ENCODE results near the gene ZNF837.
A peak's percentile ranks its signal among the peaks of the same experiment; 100 is the strongest.

ZNF837 gene

DNA sequence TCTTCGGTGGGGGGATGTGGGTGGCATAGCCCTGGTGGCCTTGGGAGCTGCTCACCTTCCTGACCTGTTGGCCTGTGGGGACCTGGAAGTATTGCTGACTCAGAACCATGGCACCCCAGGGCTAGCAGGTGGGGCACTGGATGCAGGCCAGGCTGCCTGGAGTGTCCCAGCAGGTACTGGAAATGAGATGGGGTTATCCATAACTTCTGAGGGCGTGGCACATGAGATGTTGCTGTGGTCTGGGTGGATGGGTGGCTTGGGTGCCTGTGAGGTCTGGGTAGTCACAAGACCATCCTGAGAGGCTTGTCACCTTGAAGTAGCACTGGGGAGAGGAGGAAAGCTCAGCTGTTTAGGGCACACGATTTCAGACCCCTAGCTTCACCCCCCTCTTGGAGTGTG is 14.0 kb upstream of the ZNF837 start:
- DNase-seq (ENCODE audit: low read depth): no peak
- TF ChIP-seq MYC (IDR thresholded peaks at IDR 0.05; ENCODE audit: low read depth, low read length) (no peak), CTCF (IDR thresholded peaks at IDR 0.05; ENCODE audit: low read depth, low read length) (no peak), MAX (IDR thresholded peaks at IDR 0.05; ENCODE audit: low read depth, low read length) (no peak), POLR2A (IDR thresholded peaks at IDR 0.05; ENCODE audit: extremely low read depth, insufficient read length) (no peak)
- H3K4me3 ChIP-seq (ENCODE audit: low read depth, low read length): no peak overlapping the region

- DNase-seq (ENCODE audit: low read depth): no peak
- TF ChIP-seq MYC (IDR thresholded peaks at IDR 0.05; ENCODE audit: low read depth, low read length) (no peak), MAX (IDR thresholded peaks at IDR 0.05; ENCODE audit: low read depth, low read length) (no peak), POLR2A (IDR thresholded peaks at IDR 0.05; ENCODE audit: extremely low read depth, insufficient read length) (no peak), CTCF (IDR thresholded peaks at IDR 0.05; ENCODE audit: low read depth, low read length) (no peak)
- no peak overlapping the region for H3K4me3 ChIP-seq (ENCODE audit: low read depth, low read length)
Measured at GRCh38 chr19:58393725-58394033, 12.8 kb upstream of the ZNF837 start.

DNA sequence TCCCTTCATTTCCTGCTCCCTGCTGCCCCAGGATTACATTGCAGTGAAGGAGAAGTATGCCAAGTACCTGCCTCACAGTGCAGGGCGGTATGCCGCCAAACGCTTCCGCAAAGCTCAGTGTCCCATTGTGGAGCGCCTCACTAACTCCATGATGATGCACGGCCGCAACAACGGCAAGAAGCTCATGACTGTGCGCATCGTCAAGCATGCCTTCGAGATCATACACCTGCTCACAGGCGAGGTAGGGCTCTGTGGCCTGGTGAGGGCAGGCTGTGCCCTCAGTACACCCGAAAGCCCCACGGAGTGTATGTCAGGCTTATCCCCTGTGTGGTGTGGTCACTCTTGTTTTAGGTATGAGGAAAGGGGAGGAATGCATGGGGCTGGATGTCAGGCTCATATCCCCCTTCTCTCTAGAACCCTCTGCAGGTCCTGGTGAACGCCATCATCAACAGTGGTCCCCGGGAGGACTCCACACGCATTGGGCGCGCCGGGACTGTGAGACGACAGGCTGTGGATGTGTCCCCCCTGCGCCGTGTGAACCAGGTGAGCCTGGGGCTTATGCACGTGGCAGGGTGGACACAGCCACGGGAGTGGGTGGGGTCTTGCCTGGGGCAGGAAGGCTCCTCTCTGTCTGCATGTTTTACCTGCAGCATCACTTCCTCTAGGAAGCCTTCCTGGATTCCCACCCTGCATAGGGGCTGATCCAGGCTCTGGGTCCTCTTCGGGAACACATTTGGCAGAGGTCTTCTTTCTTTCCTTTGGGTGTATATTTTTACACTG is 12.3 kb upstream of the ZNF837 start:
- DNase-seq (ENCODE audit: low read depth): no peak
- H3K4me3 ChIP-seq (ENCODE audit: low read depth, low read length): no peak overlapping the region
- TF ChIP-seq MAX (IDR thresholded peaks at IDR 0.05; ENCODE audit: low read depth, low read length): no peak
- TF ChIP-seq MYC (IDR thresholded peaks at IDR 0.05; ENCODE audit: low read depth, low read length): no peak
- no peak for TF ChIP-seq CTCF (IDR thresholded peaks at IDR 0.05; ENCODE audit: low read depth, low read length)
- no peak for TF ChIP-seq POLR2A (IDR thresholded peaks at IDR 0.05; ENCODE audit: extremely low read depth, insufficient read length)

DNA sequence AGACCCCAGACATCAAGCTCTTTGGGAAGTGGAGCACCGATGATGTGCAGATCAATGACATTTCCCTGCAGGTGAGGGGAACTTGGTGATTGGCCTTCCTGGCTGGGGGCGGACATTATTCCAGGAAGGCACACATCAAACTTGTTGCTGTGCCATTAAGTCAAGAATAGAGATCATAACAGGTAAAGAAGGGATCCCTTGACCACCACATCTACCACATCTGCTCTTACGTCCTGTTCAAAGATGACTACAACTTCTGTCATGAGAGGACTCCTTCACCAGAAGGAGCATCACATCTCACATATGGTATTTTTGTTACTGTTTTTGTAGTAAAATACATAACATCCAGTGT is 7.3 kb upstream of the ZNF837 start:
- H3K4me3 ChIP-seq (ENCODE audit: low read depth, low read length): peak overlapping the region; percentile 99
- TF ChIP-seq MYC (IDR thresholded peaks at IDR 0.05; ENCODE audit: low read depth, low read length) (no peak), MAX (IDR thresholded peaks at IDR 0.05; ENCODE audit: low read depth, low read length) (no peak), CTCF (IDR thresholded peaks at IDR 0.05; ENCODE audit: low read depth, low read length) (no peak), POLR2A (IDR thresholded peaks at IDR 0.05; ENCODE audit: extremely low read depth, insufficient read length) (no peak)
- no peak for DNase-seq (ENCODE audit: low read depth)

- TF ChIP-seq MYC (IDR thresholded peaks at IDR 0.05; ENCODE audit: low read depth, low read length) (0 out of 2 replicates have a peak, but pooled peaks have one; percentile 12), MAX (IDR thresholded peaks at IDR 0.05; ENCODE audit: low read depth, low read length) (no peak)
- peak overlapping the region; percentile 99 for H3K4me3 ChIP-seq (ENCODE audit: low read depth, low read length)
- no peak for DNase-seq (ENCODE audit: low read depth)
Measured at GRCh38 chr19:58387338-58388174, 6.7 kb upstream of the ZNF837 start.
